Measurements from ENCODE around the gene EPS8. TPM values are rescaled to one million over a fixed set of nuclear protein-coding genes. Genes with fewer than 3 reads are reported as not detected.

Gene EPS8
- total and polyA plus RNA-seq, 2 donors (not counting 1 experiment from before 2014, with no cell fraction given): 0.76 to 0.96 TPM

GRCh38 chr12:15706010-15706676 is 83.0 kb downstream of the EPS8 start:
- Mint-ChIP-seq H3K27me3 (no peaks in the 10 kb centered on the region), H3K9me3 (ENCODE audit: insufficient read depth) (no peaks in the 10 kb centered on the region), H3K27ac (no peak overlapping the region), H3K4me1 (no peaks in the 10 kb centered on the region), H3K4me3 (no peak overlapping the region)
- Histone ChIP-seq H3K4me1 (ENCODE audit: control insufficient read depth in 2 of 2, insufficient read depth in 2 of 2, low read length in 2 of 2) (no peaks in the 10 kb centered on the region), H3K9ac (ENCODE audit: low read length) (no peak overlapping the region), H3K4me3 (ENCODE audit: control extremely low read depth in 1 of 5, extremely low read depth in 1 of 5, insufficient read depth in 1 of 5, low read depth in 2 of 5, low read length in 4 of 5) (no peak overlapping the region), H3K79me2 (ENCODE audit: control insufficient read depth, insufficient read depth, low read length) (no peaks in the 10 kb centered on the region), H3K9me3 (ENCODE audit: control extremely low read depth in 1 of 3, control insufficient read depth in 2 of 3, insufficient read depth in 1 of 3, low read length in 2 of 3) (no peaks in the 10 kb centered on the region), H2AFZ (ENCODE audit: insufficient read depth, low read depth, low read length, poor library complexity, severe bottlenecking) (no peak overlapping the region), H3K4me2 (replicated peaks; ENCODE audit: low read depth, low read length, poor library complexity, severe bottlenecking) (no peak overlapping the region), H3K36me3 (replicated peaks in 1 of 2; ENCODE audit: control extremely low read depth in 1 of 2, control insufficient read depth in 1 of 2, extremely low read depth in 1 of 2, insufficient read depth in 2 of 2, low read length in 1 of 2) (no peaks in the 10 kb centered on the region), H3K27ac (ENCODE audit: low read length in 2 of 2) (no peak overlapping the region), H4K20me1 (ENCODE audit: control insufficient read depth, insufficient read depth, low read length, poor library complexity, severe bottlenecking) (no peaks in the 10 kb centered on the region), H3K27me3 (replicated peaks in 1 of 4; ENCODE audit: control extremely low read depth in 1 of 4, control insufficient read depth in 3 of 4, insufficient read depth in 4 of 4, low read length in 3 of 4) (no peaks in the 10 kb centered on the region)
- TF ChIP-seq EZH2 (IDR thresholded peaks at IDR 0.05; ENCODE audit: borderline replicate concordance, insufficient read depth, low read depth, low read length, poor library complexity, severe bottlenecking) (no peak), CTCF (IDR thresholded peaks at IDR 0.05) (no peak)
- CTCF ChIA-PET: no interaction called here
- no peak for ATAC-seq (ENCODE audit: low read depth)
- DNase-seq: no peak
- POLR2A ChIA-PET: no interaction called here
- intact Hi-C loops (cut with micrococcal nuclease): no loop called here
- WGBS (ENCODE audit: insufficient coverage): 90% methylated on average over 4 of the region's 4 CpGs

GRCh38 chr12:15705606-15706005 is 83.6 kb downstream of the EPS8 start:
- Histone ChIP-seq H3K4me3 (ENCODE audit: control extremely low read depth in 1 of 5, extremely low read depth in 1 of 5, insufficient read depth in 1 of 5, low read depth in 2 of 5, low read length in 4 of 5) (no peak overlapping the region), H3K9ac (ENCODE audit: low read length) (no peak overlapping the region), H4K20me1 (ENCODE audit: control insufficient read depth, insufficient read depth, low read length, poor library complexity, severe bottlenecking) (no peaks in the 10 kb centered on the region), H2AFZ (ENCODE audit: insufficient read depth, low read depth, low read length, poor library complexity, severe bottlenecking) (no peak overlapping the region), H3K4me2 (replicated peaks; ENCODE audit: low read depth, low read length, poor library complexity, severe bottlenecking) (no peak overlapping the region), H3K27ac (ENCODE audit: low read length in 2 of 2) (no peak overlapping the region), H3K36me3 (replicated peaks in 1 of 2; ENCODE audit: control extremely low read depth in 1 of 2, control insufficient read depth in 1 of 2, extremely low read depth in 1 of 2, insufficient read depth in 2 of 2, low read length in 1 of 2) (no peaks in the 10 kb centered on the region), H3K79me2 (ENCODE audit: control insufficient read depth, insufficient read depth, low read length) (no peaks in the 10 kb centered on the region), H3K9me3 (ENCODE audit: control extremely low read depth in 1 of 3, control insufficient read depth in 2 of 3, insufficient read depth in 1 of 3, low read length in 2 of 3) (no peaks in the 10 kb centered on the region), H3K4me1 (ENCODE audit: control insufficient read depth in 2 of 2, insufficient read depth in 2 of 2, low read length in 2 of 2) (peaks cover 0 to under 1% of the 10 kb centered on the region in 2 donors), H3K27me3 (replicated peaks in 1 of 4; ENCODE audit: control extremely low read depth in 1 of 4, control insufficient read depth in 3 of 4, insufficient read depth in 4 of 4, low read length in 3 of 4) (no peaks in the 10 kb centered on the region)
- POLR2A ChIA-PET: no interaction called here
- TF ChIP-seq EZH2 (IDR thresholded peaks at IDR 0.05; ENCODE audit: borderline replicate concordance, insufficient read depth, low read depth, low read length, poor library complexity, severe bottlenecking) (no peak), CTCF (IDR thresholded peaks at IDR 0.05) (no peak)
- ATAC-seq (ENCODE audit: low read depth) (no peak), DNase-seq (no peak)
- Mint-ChIP-seq H3K27ac (no peak overlapping the region), H3K4me3 (no peak overlapping the region), H3K27me3 (no peaks in the 10 kb centered on the region), H3K9me3 (ENCODE audit: insufficient read depth) (no peaks in the 10 kb centered on the region), H3K4me1 (peaks cover under 1% of the 10 kb centered on the region)
- intact Hi-C loops (cut with micrococcal nuclease): no loop called here
- CTCF ChIA-PET: no interaction called here
- WGBS (ENCODE audit: insufficient coverage): no CpG with 5 or more reads among the region's 2 CpGs
